Measurements from ENCODE around the gene PTGR2. TPM values are rescaled to one million over a fixed set of nuclear protein-coding genes. Genes with fewer than 3 reads are reported as not detected.

The PTGR2 gene
- total and polyA plus RNA-seq, 4 donors = 4.2 to 9.5 (median 7.9) TPM

DNA sequence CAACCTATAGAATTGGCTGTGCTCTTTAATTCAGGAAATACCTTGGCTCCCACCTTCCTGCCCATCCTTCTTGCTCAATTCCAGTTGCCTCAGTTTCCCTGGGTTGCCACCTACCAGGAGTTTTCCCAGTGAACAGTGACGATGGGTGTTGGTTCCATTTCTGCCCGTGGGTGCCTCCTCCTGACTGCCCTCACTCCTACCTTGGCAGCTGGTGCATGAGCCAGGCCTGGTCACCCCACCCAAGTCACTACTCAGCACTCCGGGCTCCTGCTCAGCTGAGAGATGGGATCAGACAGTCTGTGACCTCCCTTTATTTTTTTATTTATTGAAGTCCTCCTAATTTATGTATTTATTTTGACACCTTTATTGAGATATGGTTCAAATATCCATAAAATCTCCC, 31.0 kb upstream of the PTGR2 start:
- Histone ChIP-seq H3K4me3 (ENCODE audit: low read depth in 1 of 3, low read length in 3 of 3) (no peak overlapping the region), H3K27ac (ENCODE audit: low read depth in 1 of 2, low read length in 2 of 2) (no peak overlapping the region), H3K9me3 (ENCODE audit: control insufficient read depth in 4 of 4, low read length in 3 of 4) (no peaks in the 10 kb centered on the region), H3K27me3 (ENCODE audit: control insufficient read depth in 4 of 4, insufficient read depth in 4 of 4, low read length in 3 of 4) (no peaks in the 10 kb centered on the region), H3K9ac (ENCODE audit: low read depth in 1 of 2, low read length in 2 of 2) (no peak overlapping the region), H3K4me1 (ENCODE audit: control insufficient read depth in 4 of 4, insufficient read depth in 4 of 4, low read length in 3 of 4) (peaks cover 0 to 7% (median 3%) of the 10 kb centered on the region in 4 donors), H3K36me3 (ENCODE audit: control insufficient read depth in 4 of 4, insufficient read depth in 3 of 4, low read depth in 1 of 4, low read length in 3 of 4) (no peaks in the 10 kb centered on the region)
- TF ChIP-seq FOXA1 (IDR thresholded peaks at IDR 0.05) = no peak
- no peak for TF ChIP-seq CTCF (IDR thresholded peaks at IDR 0.05; ENCODE audit: low read depth, low read length, missing input control)
- TF ChIP-seq FOXA2 (IDR thresholded peaks at IDR 0.05) = no peak
- TF ChIP-seq MAX (IDR thresholded peaks at IDR 0.05) = no peak
- no peak for TF ChIP-seq HNF4G (IDR thresholded peaks at IDR 0.05)
- no peak for TF ChIP-seq NR2F2 (IDR thresholded peaks at IDR 0.05)
- no peak for TF ChIP-seq ATF3 (IDR thresholded peaks at IDR 0.05)
- no peak for TF ChIP-seq REST (IDR thresholded peaks at IDR 0.05)
- no peak for TF ChIP-seq HNF4A (conservative IDR thresholded peaks at IDR 0.05)
- TF ChIP-seq SP1 (IDR thresholded peaks at IDR 0.05) = no peak
- no peak for TF ChIP-seq GABPA (IDR thresholded peaks at IDR 0.05 in 1 of 2, conservative IDR thresholded peaks at IDR 0.05 in 1 of 2)
- no peak for TF ChIP-seq RAD21 (IDR thresholded peaks at IDR 0.05)
- TF ChIP-seq JUND (IDR thresholded peaks at IDR 0.05) = no peak
- no peak for TF ChIP-seq ZBTB33 (IDR thresholded peaks at IDR 0.05)
- TF ChIP-seq EGR1 (IDR thresholded peaks at IDR 0.05; ENCODE audit: low read depth in 2 of 2) = no peak
- 89% methylated on average over 3 of the region's 3 CpGs for whole genome bisulfite sequencing
- DNase-seq (ENCODE audit: low spot score) = no peak

DNA sequence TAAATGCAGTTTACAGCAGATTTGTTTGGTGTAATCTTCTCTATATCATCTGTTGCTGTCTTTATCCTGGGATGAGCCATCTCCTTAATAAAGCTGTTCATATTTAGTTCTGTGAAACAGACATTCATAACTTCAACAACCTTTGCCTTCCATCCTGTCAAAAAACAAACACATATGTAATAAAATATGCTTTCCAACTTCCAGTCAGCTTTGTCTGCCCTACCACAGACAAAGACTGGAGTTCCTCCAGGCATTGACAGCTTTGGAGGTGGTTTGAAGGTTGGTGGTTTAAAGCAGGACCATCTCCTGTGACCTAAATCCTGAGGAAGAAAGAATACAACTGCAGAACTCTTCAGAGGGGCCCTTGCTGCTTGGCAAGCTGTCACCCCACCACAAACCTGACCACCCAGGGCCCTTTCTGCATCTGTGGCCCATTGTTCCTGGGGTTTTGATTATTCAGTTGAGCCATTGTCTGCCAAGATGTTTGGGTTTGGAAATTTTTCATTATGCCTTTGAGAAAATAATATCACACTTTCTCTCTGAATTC, 28.2 kb upstream of the PTGR2 start:
- DNase-seq (ENCODE audit: low spot score) = no peak
- Histone ChIP-seq H3K9ac (ENCODE audit: low read depth in 1 of 2, low read length in 2 of 2) (no peak overlapping the region), H3K36me3 (ENCODE audit: control insufficient read depth in 4 of 4, insufficient read depth in 3 of 4, low read depth in 1 of 4, low read length in 3 of 4) (no peaks in the 10 kb centered on the region), H3K9me3 (ENCODE audit: control insufficient read depth in 4 of 4, low read length in 3 of 4) (no peaks in the 10 kb centered on the region), H3K4me1 (ENCODE audit: control insufficient read depth in 4 of 4, insufficient read depth in 4 of 4, low read length in 3 of 4) (peaks cover 0 to 7% (median 3%) of the 10 kb centered on the region in 4 donors), H3K27me3 (ENCODE audit: control insufficient read depth in 4 of 4, insufficient read depth in 4 of 4, low read length in 3 of 4) (no peaks in the 10 kb centered on the region), H3K4me3 (ENCODE audit: low read depth in 1 of 3, low read length in 3 of 3) (no peak overlapping the region), H3K27ac (ENCODE audit: low read depth in 1 of 2, low read length in 2 of 2) (no peak overlapping the region)
- TF ChIP-seq MAX (IDR thresholded peaks at IDR 0.05) = no peak
- TF ChIP-seq GABPA (IDR thresholded peaks at IDR 0.05 in 1 of 2, conservative IDR thresholded peaks at IDR 0.05 in 1 of 2) = no peak
- TF ChIP-seq NR2F2 (IDR thresholded peaks at IDR 0.05) = no peak
- no peak for TF ChIP-seq ATF3 (IDR thresholded peaks at IDR 0.05)
- TF ChIP-seq EGR1 (IDR thresholded peaks at IDR 0.05; ENCODE audit: low read depth in 2 of 2) = no peak
- no peak for TF ChIP-seq REST (IDR thresholded peaks at IDR 0.05)
- TF ChIP-seq RXRA (IDR thresholded peaks at IDR 0.05) = no peak
- TF ChIP-seq YY1 (IDR thresholded peaks at IDR 0.05) = no peak
